Activated CD4-positive, alpha-beta T cell treated with anti-CD3 and anti-CD28 coated beads, Interleukin-2, amount 10 ng/mL, durations not matched to agents 24 days and 14 days (primary cell): Measurements from ENCODE around the gene VPS33A. TPM values are rescaled to one million over a fixed set of nuclear protein-coding genes. Genes with fewer than 3 reads are reported as not detected.
A peak's percentile ranks its signal among the peaks of the same experiment; 100 is the strongest.

Source experiments
- DNase-seq: peaks from one replicate; pipeline ENCODE4 v3.0.0; 2022
- H3K27ac Mint-ChIP-seq: one replicate; pipeline ENCODE4 v1.8.0; 2022; ENCODE audit warnings: mild to moderate bottlenecking, mixed read lengths
- H3K27me3 Mint-ChIP-seq: one replicate; pipeline ENCODE4 v1.8.0; 2022; ENCODE audit warnings: mixed read lengths
- H3K36me3 Mint-ChIP-seq: one replicate; pipeline ENCODE4 v1.8.0; 2022; ENCODE audit warnings: low read depth, mild to moderate bottlenecking, mixed read lengths
- H3K4me1 Mint-ChIP-seq: one replicate; pipeline ENCODE4 v1.8.0; 2021; ENCODE audit warnings: mixed read lengths
- H3K4me3 Mint-ChIP-seq: one replicate; pipeline ENCODE4 v1.8.0; 2022; ENCODE audit warnings: mild to moderate bottlenecking, moderate library complexity, mixed read lengths
- H3K9me3 Mint-ChIP-seq: one replicate; pipeline ENCODE4 v1.8.0; 2021; ENCODE audit warnings: mixed read lengths
- intact Hi-C: fragments of 100-400 bp; cut with micrococcal nuclease; formaldehyde crosslinking; loops from one replicate; pipeline ENCODE4 v1.15.1; 2023
- total RNA-seq: library from RNA; stranded (reverse); gene quantifications from 2 replicates; pipeline ENCODE4 v1.2.3, GENCODE V29; 2022

The VPS33A gene
- total RNA-seq, 1 donor from 2014 or later: 28.4 TPM

DNA sequence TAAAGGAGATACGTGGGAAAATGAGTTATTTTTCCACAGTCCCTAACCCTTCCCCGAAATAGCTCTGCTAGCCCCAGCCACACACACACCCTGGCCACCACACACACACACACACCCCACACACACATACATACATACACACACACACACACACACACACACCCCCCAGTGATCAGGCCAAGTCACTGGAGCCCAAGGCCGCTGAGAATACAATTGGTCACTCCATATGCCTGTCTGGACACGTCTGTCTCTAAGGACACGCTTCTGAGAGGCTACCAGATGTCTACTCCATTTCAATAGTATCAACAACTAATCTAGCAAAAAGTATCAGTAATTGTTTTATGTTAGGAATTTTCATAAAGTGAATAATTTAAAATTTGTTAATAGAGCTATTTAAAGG lies 27.4 kb downstream of the VPS33A start:
- no peak for DNase-seq
- Mint-ChIP-seq H3K4me1 (peaks cover 6% of the 10 kb centered on the region), H3K9me3 (no peaks in the 10 kb centered on the region), H3K27me3 (no peaks in the 10 kb centered on the region), H3K27ac (no peak overlapping the region), H3K4me3 (no peak overlapping the region), H3K36me3 (peaks cover 26% of the 10 kb centered on the region)
- intact Hi-C loops: no loop called here

DNA sequence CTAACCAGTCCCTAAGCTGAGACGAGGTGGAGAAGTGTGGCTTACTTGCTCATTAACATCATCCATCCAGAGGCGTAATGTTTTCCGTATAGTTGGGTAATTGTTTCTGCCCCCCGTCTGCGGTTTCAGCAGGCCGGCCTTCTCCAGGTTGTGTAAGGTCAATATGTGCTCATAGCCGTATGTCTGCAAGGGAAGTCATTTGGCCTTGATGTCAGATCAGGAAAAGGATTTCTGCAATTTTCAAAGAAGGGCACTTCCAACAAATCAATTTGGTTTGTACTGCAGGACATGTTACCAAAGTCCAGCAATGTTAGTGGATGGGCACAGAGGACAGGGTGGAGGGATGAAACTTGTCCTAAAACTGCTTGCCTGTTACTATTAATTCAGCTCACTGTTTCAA lies 30.6 kb downstream of the VPS33A start:
- Mint-ChIP-seq H3K27ac (no peak overlapping the region), H3K36me3 (peaks cover 33% of the 10 kb centered on the region), H3K9me3 (no peaks in the 10 kb centered on the region)

DNA sequence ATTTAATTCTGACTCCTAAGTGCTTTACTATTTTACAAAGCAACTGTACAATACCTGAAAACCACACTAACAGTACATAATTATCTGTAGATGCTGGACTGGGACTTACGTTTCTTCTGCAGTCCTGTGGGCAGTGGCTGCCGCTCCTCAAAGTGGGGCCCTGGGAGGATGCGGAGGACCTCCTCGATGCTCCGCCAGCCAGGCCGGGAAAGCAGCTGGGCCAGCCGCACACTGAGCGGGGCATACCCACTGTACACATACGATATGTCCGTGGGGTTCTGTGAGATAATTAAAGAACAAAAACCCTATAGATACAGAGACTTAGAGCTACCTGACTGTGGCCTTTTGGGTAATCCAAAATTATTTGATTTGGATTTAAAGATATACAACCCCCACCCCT lies 33.6 kb downstream of the VPS33A start:
- peaks cover 6% of the 10 kb centered on the region for H3K4me1 Mint-ChIP-seq
- intact Hi-C loops: no loop called here
- H3K9me3 Mint-ChIP-seq: no peaks in the 10 kb centered on the region
- H3K4me3 Mint-ChIP-seq: no peak overlapping the region
- DNase-seq: no peak
- H3K27me3 Mint-ChIP-seq: no peaks in the 10 kb centered on the region
- H3K27ac Mint-ChIP-seq: no peak overlapping the region
- peaks cover 28% of the 10 kb centered on the region for H3K36me3 Mint-ChIP-seq

More for the DNA sequence above, 30.6 kb downstream of the VPS33A start:
- H3K27me3 Mint-ChIP-seq: no peaks in the 10 kb centered on the region
- intact Hi-C loops: no loop called here
- H3K4me1 Mint-ChIP-seq: peaks cover 2% of the 10 kb centered on the region
- H3K4me3 Mint-ChIP-seq: no peak overlapping the region
- no peak for DNase-seq

DNA sequence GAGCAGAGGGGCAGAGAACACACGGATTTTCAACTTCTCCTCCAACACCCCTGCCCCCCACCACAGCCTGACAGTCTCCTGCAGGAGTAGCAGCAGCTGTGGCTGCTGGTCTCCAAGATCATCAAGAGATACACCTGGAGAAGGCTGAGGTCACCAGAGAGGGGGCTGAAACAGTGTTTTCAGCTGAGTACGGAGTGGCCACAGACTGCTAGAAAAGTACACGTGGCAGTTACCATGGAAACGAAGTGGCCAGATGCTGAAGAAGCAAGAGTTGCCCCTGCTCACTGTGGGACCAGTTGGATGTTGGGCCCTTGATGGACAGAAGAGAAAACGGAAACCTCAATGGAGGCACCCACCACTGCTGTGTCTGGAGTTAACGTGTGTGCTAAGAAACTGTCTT lies 35.5 kb downstream of the VPS33A start:
- Mint-ChIP-seq H3K4me1 (peaks cover 14% of the 10 kb centered on the region), H3K27ac (no peak overlapping the region), H3K9me3 (no peaks in the 10 kb centered on the region), H3K36me3 (peaks cover 23% of the 10 kb centered on the region), H3K27me3 (no peaks in the 10 kb centered on the region), H3K4me3 (no peak overlapping the region)
- DNase-seq: no peak
- intact Hi-C loops: no loop called here

DNA sequence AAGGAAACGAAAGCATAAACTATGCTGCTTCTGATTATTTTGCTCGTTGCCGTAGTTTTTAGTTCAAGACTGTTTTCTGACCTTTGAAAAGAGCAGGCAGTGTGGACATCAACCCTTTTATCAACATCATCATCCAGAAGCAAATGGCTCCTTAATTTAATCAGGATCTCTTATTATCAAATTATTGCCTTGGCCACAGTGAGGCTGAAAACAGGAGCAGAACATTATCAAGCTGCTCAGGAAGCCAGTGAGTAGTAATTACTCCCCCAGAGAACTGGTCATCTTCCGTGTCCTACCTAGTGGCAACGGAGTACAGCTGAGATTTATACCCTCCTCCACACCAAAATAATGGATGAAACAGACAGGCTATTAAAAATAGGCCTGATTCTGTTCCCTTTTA lies 38.2 kb downstream of the VPS33A start:
- intact Hi-C loops: loop anchor here (5.0 to 10.0 kb wide), 2 partner anchors 297 to 426 kb away; partner anchors contain the start of genes KNTC1, RSRC2 and SETD1B
- DNase-seq: no peak
- H3K27me3 Mint-ChIP-seq: no peaks in the 10 kb centered on the region

DNA sequence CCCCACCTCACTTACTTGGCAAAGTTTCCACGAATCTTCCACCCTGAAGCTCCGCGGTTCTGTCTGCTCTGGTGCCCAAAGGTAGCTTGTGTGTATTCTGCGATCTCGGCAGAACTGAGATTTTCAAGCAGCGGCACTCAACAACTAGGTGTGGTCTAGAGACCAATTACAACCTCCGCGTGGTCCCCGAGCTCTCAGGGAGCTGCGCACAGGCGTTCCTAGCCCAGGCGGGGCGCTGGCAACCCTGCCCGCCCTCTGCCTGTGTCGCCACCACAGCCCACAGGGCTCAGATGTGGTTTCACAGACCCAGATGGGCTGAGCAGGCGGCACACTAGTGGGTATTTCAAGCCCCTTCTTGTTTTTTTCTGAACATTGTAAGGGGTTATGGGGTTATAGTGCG lies 39.0 kb downstream of the VPS33A start:
- DNase-seq: peak; percentile 62
- Mint-ChIP-seq H3K36me3 (peaks cover 27% of the 10 kb centered on the region), H3K4me3 (peak overlapping the region; percentile 95), H3K27me3 (no peaks in the 10 kb centered on the region), H3K9me3 (no peaks in the 10 kb centered on the region), H3K4me1 (peaks cover 28% of the 10 kb centered on the region), H3K27ac (peak overlapping the region; percentile 79)
- intact Hi-C loops: loop anchor here (2.0 to 10.0 kb wide), 3 partner anchors 17 to 425 kb away; partner anchors contain the start of genes KNTC1, RSRC2 and SETD1B

More for the DNA sequence above, 38.2 kb downstream of the VPS33A start:
- Mint-ChIP-seq H3K36me3 (peaks cover 27% of the 10 kb centered on the region), H3K27ac (no peak overlapping the region), H3K4me1 (peaks cover 26% of the 10 kb centered on the region), H3K4me3 (peak overlapping the region; percentile 45), H3K9me3 (no peaks in the 10 kb centered on the region)

DNA sequence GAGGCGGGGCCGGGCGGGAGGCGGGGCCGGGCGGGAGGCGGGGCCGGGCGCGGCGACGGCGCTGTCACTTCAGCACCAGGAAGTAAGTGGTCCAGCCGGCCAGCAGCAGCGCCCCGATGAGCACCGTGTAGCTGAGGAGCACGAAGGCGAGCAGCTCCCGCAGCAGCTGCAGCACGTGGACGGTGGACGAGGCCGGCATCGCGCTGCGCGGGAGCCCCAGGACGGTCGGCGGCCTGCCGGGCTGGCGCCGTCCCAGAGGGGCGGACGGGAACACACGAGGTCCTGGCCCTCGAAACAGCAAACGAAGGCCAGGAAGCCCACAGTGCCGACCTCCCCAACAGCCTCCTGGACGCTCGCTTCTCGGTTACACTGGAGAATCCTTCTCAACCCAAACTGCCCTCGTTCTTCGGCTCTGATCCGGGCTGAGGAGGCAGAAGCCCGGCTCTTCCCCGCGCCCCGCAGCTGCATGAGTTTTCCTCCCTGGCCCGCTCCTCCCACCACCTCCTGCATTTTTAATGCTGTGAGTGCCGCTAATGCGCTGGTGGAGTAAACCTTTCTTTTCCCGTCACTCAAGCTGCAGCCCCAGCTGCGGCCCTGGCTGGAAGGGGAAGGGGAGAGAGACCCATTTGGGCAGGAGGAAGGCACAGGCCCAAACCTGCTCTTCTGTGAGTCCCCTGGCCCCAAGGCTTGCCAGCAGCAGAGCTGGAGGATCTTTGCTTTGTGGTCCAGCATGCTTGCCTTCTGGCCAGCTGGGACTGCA lies 39.7 kb downstream of the VPS33A start:
- intact Hi-C loops: loop anchor here (1.0 to 10.0 kb wide), 4 partner anchors 18 to 424 kb away; partner anchors contain the start of genes KNTC1, RSRC2, SETD1B and VPS33A
- H3K27ac Mint-ChIP-seq: peak overlapping the region; percentile 79

DNA sequence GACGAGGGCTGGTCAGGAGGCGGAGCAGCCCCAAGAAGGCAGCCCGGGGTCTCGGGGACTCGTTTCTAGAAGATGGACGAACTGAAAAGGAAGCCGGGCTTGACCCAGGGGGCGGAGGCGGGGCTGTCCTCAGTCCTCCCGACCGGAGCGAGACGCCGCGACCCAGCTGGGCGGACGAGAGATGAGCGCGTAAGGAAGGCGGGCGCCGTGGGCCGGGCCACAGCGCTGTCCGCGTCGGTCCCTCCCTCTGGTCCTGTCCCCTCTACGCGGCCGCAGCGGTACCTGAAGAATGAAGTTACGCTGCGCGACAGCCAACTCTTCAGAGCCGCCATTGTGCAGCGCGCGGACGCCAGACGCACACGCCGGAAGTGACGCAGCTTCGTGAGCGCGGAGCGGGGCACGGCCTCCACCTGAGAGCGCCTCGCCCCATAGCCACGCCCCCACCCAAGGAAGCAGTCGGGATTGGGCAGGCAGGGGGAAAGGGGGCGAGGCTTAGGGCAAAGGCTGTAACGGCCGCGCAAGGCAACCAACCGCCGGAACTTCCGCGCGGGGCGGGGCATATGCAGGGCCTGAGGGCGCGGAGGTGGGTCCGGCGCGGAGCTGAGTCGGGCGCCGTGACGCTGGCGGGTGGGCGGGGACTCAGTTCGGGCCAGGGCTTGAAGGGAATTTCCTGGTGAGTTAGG lies 40.5 kb downstream of the VPS33A start, which contains the start of gene DIABLO:
DIABLO (minus strand) TSS at position 370 of the 683 bp plus-strand sequence; CDS start at position 332, 38 bp downstream.
- peaks cover 31% of the 10 kb centered on the region for H3K4me1 Mint-ChIP-seq
- H3K4me3 Mint-ChIP-seq: peak within 1 kb of the TSS; percentile 95
- H3K9me3 Mint-ChIP-seq: no peaks in the 10 kb centered on the region
- H3K27ac Mint-ChIP-seq: peak within 1 kb of the TSS; percentile 94
- no peaks in the 10 kb centered on the region for H3K27me3 Mint-ChIP-seq
- peak; percentile 100 for DNase-seq
- H3K36me3 Mint-ChIP-seq: peaks cover 33% of the 10 kb centered on the region
- intact Hi-C loops: loop anchor here (1.0 to 10.0 kb wide), 4 partner anchors 19 to 424 kb away; partner anchors contain the start of genes KNTC1, RSRC2, SETD1B and VPS33A

More for the DNA sequence above, 39.7 kb downstream of the VPS33A start:
- Mint-ChIP-seq H3K27me3 (no peaks in the 10 kb centered on the region), H3K4me1 (peaks cover 28% of the 10 kb centered on the region), H3K36me3 (peaks cover 31% of the 10 kb centered on the region), H3K4me3 (peak overlapping the region; percentile 95), H3K9me3 (no peaks in the 10 kb centered on the region)
- DNase-seq: no peak

DNA sequence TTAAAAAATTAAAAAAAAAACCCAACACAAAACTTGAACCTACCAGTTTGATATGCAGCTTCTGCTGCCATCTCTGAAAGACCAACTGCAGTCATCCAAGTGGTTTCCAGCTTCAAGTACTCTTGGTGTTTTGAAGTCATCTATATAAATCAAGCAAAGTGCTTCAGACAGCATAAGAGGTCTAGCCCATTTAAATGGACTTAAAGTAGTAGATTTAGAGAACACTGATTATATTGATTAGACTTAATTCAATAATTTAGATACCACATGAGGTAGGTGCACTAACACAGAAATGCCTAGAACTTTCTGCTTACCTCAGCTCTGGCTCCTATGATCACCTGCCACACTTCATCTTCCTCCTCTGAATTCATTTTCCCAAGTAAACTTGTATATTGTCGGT lies 49.8 kb downstream of the VPS33A start:
- Mint-ChIP-seq H3K36me3 (peaks cover 53% of the 10 kb centered on the region), H3K9me3 (no peaks in the 10 kb centered on the region), H3K27me3 (no peaks in the 10 kb centered on the region), H3K27ac (no peak overlapping the region), H3K4me1 (peaks cover 6% of the 10 kb centered on the region), H3K4me3 (no peak overlapping the region)
- DNase-seq: no peak
- intact Hi-C loops: no loop called here

DNA sequence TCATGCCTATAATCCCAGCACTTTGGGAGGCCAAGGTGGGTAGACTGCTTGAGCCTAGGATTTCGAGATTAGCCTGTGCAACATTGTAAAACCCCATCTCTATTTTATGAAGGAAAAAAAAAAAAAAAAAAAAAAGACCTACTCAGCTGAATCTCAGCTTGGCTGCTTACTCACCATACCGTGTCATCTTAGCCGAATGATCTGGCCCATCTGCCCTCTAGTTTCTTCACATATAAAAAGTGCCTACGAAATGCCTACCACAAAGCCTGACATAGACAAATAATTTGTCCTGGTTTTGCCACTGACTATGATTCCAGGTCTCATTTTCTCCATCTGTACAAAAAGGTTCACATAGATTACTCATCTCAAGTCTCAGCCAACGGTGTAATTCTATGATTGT lies 50.5 kb downstream of the VPS33A start:
- Mint-ChIP-seq H3K4me1 (peaks cover 2% of the 10 kb centered on the region), H3K4me3 (no peak overlapping the region), H3K9me3 (no peaks in the 10 kb centered on the region), H3K27ac (no peak overlapping the region), H3K27me3 (no peaks in the 10 kb centered on the region), H3K36me3 (peaks cover 52% of the 10 kb centered on the region)
- no peak for DNase-seq
- intact Hi-C loops: no loop called here

DNA sequence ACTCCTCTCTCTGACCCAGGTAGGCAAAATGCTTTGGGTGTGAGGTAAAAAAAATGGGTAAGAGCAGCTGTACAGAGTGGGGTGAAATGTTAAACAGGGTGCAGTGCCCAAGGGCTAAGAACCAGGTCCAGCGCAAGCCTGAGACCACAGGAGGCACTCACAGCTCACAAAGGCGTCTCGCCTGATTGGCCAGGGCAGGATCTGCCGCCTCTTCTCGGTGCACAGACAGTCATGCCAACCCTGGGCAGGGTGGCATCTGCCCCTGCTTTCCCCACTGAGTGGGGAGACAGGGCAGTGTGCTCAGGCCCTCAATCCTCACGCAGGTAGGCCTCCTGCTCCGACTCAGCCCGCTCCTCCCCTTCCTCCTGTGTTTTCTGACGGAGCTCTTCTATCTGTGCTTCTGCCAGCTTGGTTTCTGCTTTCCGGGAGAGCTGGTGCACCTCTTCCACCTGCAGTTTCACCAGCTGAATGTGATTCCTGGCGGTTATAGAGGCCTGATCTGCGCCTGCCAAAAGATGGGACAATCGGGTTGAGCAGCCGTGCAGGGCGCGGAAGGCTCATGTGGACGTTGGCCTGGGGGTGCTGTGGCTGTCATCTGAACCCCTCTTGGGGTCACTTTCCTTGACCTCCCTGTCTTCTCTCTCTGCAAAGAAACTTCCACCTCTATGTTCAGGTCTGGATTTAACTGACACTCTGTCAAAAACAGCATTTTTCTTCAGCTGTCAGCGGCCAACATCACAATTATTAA lies 58.0 kb downstream of the VPS33A start:
- no peak overlapping the region for H3K27ac Mint-ChIP-seq
- H3K4me3 Mint-ChIP-seq: no peak overlapping the region
- H3K9me3 Mint-ChIP-seq: no peaks in the 10 kb centered on the region
- H3K36me3 Mint-ChIP-seq: peaks cover 40% of the 10 kb centered on the region
- DNase-seq: no peak
- H3K27me3 Mint-ChIP-seq: peaks cover 11% of the 10 kb centered on the region
- intact Hi-C loops: no loop called here
- peaks cover 7% of the 10 kb centered on the region for H3K4me1 Mint-ChIP-seq

DNA sequence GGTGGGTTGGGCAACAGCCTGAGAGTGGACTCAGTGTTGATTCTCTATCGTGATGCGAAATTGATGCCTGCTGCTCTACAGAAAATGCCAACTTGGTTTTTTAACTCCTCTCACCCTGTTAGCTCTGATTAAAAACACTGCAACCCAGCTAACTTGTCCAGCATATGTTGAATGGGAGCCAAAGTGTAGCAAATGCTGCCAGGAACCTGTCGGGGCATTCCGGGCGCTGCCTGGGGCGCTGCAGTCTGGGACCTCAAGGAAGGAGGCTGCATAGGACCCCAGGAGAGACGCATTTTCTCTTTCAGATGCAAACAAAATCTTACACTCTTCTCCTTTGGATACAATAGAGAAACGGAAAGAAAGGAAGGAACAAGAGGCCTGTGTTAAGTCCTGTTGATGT lies 58.9 kb downstream of the VPS33A start:
- no peak overlapping the region for H3K27ac Mint-ChIP-seq
- no peak overlapping the region for H3K4me3 Mint-ChIP-seq
- peaks cover 17% of the 10 kb centered on the region for H3K27me3 Mint-ChIP-seq
- no peaks in the 10 kb centered on the region for H3K9me3 Mint-ChIP-seq
- intact Hi-C loops: no loop called here
- H3K36me3 Mint-ChIP-seq: peaks cover 36% of the 10 kb centered on the region
- H3K4me1 Mint-ChIP-seq: peaks cover 9% of the 10 kb centered on the region
- no peak for DNase-seq

DNA sequence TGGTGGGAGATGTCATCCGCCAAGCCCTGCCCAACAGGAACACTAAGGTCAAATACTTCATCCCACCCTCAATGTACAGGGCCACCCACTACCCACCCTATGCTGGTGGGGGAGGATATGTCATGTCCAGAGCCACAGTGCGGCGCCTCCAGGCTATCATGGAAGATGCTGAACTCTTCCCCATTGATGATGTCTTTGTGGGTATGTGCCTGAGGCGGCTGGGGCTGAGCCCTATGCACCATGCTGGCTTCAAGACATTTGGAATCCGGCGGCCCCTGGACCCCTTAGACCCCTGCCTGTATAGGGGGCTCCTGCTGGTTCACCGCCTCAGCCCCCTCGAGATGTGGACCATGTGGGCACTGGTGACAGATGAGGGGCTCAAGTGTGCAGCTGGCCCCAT lies 59.3 kb downstream of the VPS33A start:
- H3K36me3 Mint-ChIP-seq: peaks cover 32% of the 10 kb centered on the region
- peaks cover 9% of the 10 kb centered on the region for H3K4me1 Mint-ChIP-seq
- no peaks in the 10 kb centered on the region for H3K9me3 Mint-ChIP-seq
- DNase-seq: no peak
- intact Hi-C loops: no loop called here
- H3K27me3 Mint-ChIP-seq: peaks cover 18% of the 10 kb centered on the region
- H3K27ac Mint-ChIP-seq: no peak overlapping the region
- H3K4me3 Mint-ChIP-seq: no peak overlapping the region
